GM21360 (cell line): ENCODE measurements around the gene JAM3.
"Not testable (repeated sequence)": the region's sequence is repeated elsewhere in the genome, so short reads cannot be mapped to it uniquely, and the experiment has no call there.

Experiments
- ATAC-seq: cut with Tn5 transposase; IDR thresholded peaks from one replicate; pipeline ENCODE4 v1.9.1; 2021; ENCODE audit warnings: mild to moderate bottlenecking, moderate library complexity; ENCODE audit not compliant: unreplicated experiment

The JAM3 gene

GRCh38 chr11:134173296-134173695 lies 104.4 kb downstream of the JAM3 start:
- no peak for ATAC-seq

- ATAC-seq = no peak
Observed at GRCh38 chr11:134176284-134176683, 107.4 kb downstream of the JAM3 start.

- ATAC-seq = no peak
Observed at GRCh38 chr11:134178032-134178674, 109.3 kb downstream of the JAM3 start.

GRCh38 chr11:134181707-134182106 lies 112.8 kb downstream of the JAM3 start:
- ATAC-seq = no peak

GRCh38 chr11:134188092-134188491 lies 119.2 kb downstream of the JAM3 start:
- ATAC-seq = not testable (repeated sequence)

GRCh38 chr11:134196756-134197155 lies 127.9 kb downstream of the JAM3 start:
- ATAC-seq = no peak

- no peak for ATAC-seq
Observed at GRCh38 chr11:134199531-134199930, 130.7 kb downstream of the JAM3 start.

- no peak for ATAC-seq
Observed at GRCh38 chr11:134200688-134201087, 131.8 kb downstream of the JAM3 start.
